Esophagus muscularis mucosa (tissue), 3 donors: Measurements from ENCODE around the gene UBE2I.

Experiments used
- CTCF ChIP-seq, 3 experiments: fragments of 200-600 bp in 2 of 3; fragments of 450-650 bp in 1 of 3; sonication (generic) in 2 of 3; IDR thresholded peaks; one replicate each; pipeline ENCODE4 v1.5.1; 2017 to 2019; ENCODE audit warnings: antibody characterized with exemption in 3 of 3, mild to moderate bottlenecking in 2 of 3, moderate library complexity in 1 of 3
- POLR2A ChIP-seq: fragments of 450-650 bp; IDR thresholded peaks from one replicate; pipeline ENCODE4 v1.6.1; 2017; ENCODE audit warnings: antibody characterized with exemption, moderate library complexity, mild to moderate bottlenecking, low read depth

GRCh38 chr16:1324286-1324826 lies 14.9 kb downstream of the UBE2I start:
- no peak for TF ChIP-seq CTCF (IDR thresholded peaks at IDR 0.05)
- TF ChIP-seq POLR2A: no peak
